SK-N-SH (cell line): ENCODE data around the gene TROAP.
"Not testable (repeated sequence)": the region's sequence is repeated elsewhere in the genome, so short reads cannot be mapped to it uniquely, and the experiment has no call there.

Source experiments
- CHD2 ChIP-seq: fragments of 150-350 bp; IDR thresholded peaks from 2 replicates; pipeline ENCODE4 v1.6.1; 2018; ENCODE audit warnings: low read length; ENCODE audit not compliant: partially characterized antibody
- FOSL2 ChIP-seq: IDR thresholded peaks from 2 replicates; pipeline ENCODE4 v1.4.0; 2012; ENCODE audit warnings: low read depth, mild to moderate bottlenecking, moderate library complexity, borderline replicate concordance
- GABPA ChIP-seq: IDR thresholded peaks from 2 replicates; pipeline ENCODE4 v1.4.0; 2012; ENCODE audit warnings: low read depth, mild to moderate bottlenecking
- JUND ChIP-seq: IDR thresholded peaks from 2 replicates; pipeline ENCODE4 v1.4.0; 2012
- RCOR1 ChIP-seq: fragments of 150-350 bp; IDR thresholded peaks from 2 replicates; pipeline ENCODE4 v1.6.1; 2017; ENCODE audit warnings: antibody characterized with exemption, low read length
- RFX5 ChIP-seq: IDR thresholded peaks from 2 replicates; pipeline ENCODE4 v1.6.1; 2012; ENCODE audit warnings: mild to moderate bottlenecking, improper control_type of control experiment, low read length
- SMC3 ChIP-seq: IDR thresholded peaks from 2 replicates; pipeline ENCODE4 v1.6.1; 2012; ENCODE audit warnings: low read depth, low read length, improper control_type of control experiment
- TCF12 ChIP-seq: IDR thresholded peaks from 2 replicates; pipeline ENCODE4 v1.4.0; 2012
- TF ChIP-seq, protein P1 (sequence below): IDR thresholded peaks from 2 replicates; pipeline ENCODE4 v1.6.1; 2012; ENCODE audit warnings: mild to moderate bottlenecking, low read depth, low read length, moderate library complexity
- TF ChIP-seq, protein P2 (sequence below): fragments of 200-600 bp; sonication (generic); IDR thresholded peaks from 2 replicates; pipeline ENCODE4 v1.6.1; 2017; ENCODE audit warnings: antibody characterized with exemption, mild to moderate bottlenecking, moderate library complexity
- TF ChIP-seq, protein P3 (sequence below): IDR thresholded peaks from 2 replicates; pipeline ENCODE4 v1.4.0; 2012; ENCODE audit warnings: low read depth
- TF ChIP-seq, protein P4 (sequence below): fragments of 150-350 bp; IDR thresholded peaks from 2 replicates; pipeline ENCODE4 v1.6.1; 2017; ENCODE audit warnings: antibody characterized with exemption, low read length, low read depth, borderline replicate concordance

DNA sequence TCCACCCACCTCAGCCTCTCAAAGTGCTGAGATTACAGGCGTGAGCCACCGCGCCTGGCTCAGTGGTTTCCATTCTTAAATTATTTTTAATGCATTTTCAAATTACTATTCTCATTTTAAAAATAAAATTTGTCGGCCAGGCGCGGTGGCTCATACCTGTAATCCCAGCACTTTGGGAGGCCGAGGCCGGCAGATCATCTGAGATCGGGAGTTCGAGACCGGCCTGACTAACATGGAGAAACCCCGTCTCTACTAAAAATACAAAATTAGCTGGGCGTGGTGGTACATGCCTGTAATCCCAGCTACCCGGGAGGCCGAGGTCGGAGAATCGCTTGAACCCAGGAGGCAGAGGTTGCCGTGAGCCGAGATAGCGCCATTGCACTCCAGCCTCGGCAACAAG lies 10.7 kb downstream of the TROAP start:
- not testable (repeated sequence) for TF ChIP-seq RFX5, FOSL2, TCF12, JUND, SMC3, RCOR1, GABPA, CHD2
- TF ChIP-seq, protein P1, sequence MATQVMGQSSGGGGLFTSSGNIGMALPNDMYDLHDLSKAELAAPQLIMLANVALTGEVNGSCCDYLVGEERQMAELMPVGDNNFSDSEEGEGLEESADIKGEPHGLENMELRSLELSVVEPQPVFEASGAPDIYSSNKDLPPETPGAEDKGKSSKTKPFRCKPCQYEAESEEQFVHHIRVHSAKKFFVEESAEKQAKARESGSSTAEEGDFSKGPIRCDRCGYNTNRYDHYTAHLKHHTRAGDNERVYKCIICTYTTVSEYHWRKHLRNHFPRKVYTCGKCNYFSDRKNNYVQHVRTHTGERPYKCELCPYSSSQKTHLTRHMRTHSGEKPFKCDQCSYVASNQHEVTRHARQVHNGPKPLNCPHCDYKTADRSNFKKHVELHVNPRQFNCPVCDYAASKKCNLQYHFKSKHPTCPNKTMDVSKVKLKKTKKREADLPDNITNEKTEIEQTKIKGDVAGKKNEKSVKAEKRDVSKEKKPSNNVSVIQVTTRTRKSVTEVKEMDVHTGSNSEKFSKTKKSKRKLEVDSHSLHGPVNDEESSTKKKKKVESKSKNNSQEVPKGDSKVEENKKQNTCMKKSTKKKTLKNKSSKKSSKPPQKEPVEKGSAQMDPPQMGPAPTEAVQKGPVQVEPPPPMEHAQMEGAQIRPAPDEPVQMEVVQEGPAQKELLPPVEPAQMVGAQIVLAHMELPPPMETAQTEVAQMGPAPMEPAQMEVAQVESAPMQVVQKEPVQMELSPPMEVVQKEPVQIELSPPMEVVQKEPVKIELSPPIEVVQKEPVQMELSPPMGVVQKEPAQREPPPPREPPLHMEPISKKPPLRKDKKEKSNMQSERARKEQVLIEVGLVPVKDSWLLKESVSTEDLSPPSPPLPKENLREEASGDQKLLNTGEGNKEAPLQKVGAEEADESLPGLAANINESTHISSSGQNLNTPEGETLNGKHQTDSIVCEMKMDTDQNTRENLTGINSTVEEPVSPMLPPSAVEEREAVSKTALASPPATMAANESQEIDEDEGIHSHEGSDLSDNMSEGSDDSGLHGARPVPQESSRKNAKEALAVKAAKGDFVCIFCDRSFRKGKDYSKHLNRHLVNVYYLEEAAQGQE: not testable (repeated sequence)
- TF ChIP-seq, protein P2, sequence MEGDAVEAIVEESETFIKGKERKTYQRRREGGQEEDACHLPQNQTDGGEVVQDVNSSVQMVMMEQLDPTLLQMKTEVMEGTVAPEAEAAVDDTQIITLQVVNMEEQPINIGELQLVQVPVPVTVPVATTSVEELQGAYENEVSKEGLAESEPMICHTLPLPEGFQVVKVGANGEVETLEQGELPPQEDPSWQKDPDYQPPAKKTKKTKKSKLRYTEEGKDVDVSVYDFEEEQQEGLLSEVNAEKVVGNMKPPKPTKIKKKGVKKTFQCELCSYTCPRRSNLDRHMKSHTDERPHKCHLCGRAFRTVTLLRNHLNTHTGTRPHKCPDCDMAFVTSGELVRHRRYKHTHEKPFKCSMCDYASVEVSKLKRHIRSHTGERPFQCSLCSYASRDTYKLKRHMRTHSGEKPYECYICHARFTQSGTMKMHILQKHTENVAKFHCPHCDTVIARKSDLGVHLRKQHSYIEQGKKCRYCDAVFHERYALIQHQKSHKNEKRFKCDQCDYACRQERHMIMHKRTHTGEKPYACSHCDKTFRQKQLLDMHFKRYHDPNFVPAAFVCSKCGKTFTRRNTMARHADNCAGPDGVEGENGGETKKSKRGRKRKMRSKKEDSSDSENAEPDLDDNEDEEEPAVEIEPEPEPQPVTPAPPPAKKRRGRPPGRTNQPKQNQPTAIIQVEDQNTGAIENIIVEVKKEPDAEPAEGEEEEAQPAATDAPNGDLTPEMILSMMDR: not testable (repeated sequence)
- TF ChIP-seq, protein P3, sequence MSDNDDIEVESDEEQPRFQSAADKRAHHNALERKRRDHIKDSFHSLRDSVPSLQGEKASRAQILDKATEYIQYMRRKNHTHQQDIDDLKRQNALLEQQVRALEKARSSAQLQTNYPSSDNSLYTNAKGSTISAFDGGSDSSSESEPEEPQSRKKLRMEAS: not testable (repeated sequence)
- TF ChIP-seq, protein P4, sequence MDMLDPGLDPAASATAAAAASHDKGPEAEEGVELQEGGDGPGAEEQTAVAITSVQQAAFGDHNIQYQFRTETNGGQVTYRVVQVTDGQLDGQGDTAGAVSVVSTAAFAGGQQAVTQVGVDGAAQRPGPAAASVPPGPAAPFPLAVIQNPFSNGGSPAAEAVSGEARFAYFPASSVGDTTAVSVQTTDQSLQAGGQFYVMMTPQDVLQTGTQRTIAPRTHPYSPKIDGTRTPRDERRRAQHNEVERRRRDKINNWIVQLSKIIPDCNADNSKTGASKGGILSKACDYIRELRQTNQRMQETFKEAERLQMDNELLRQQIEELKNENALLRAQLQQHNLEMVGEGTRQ: not testable (repeated sequence)
